Measurements from ENCODE around the gene TMEM107. TPM values are rescaled to one million over a fixed set of nuclear protein-coding genes. Genes with fewer than 3 reads are reported as not detected.

Gene TMEM107
- polyA plus RNA-seq, 4 donors: 0.89 to 14.9 (median 7.4) TPM

Other genes starting within 250 kb of the TMEM107 start
- gene KCNAB3, start 246.5 kb downstream of the TMEM107 start, polyA plus RNA-seq: 1 to 10 TPM; 1.3 to 3.9 (median 1.7) TPM
- gene TRAPPC1, start 244.4 kb downstream of the TMEM107 start, polyA plus RNA-seq: 100 to 1,000 TPM; 103 to 152 (median 118) TPM
- 10 to 100 TPM; 18.4 to 24.6 (median 24.0) TPM for gene CNTROB, start 244.2 kb downstream of the TMEM107 start, polyA plus RNA-seq
- under 1 TPM in 1 of 4 donors, not detected in 3; 0.81 TPM for gene GUCY2D, start 173.8 kb downstream of the TMEM107 start, polyA plus RNA-seq
- 1 to 10 TPM in 2 of 4 donors, under 1 TPM in 2; 0.31 to 2.0 (median 1.2) TPM for gene ALOX15B, start 137.3 kb downstream of the TMEM107 start, polyA plus RNA-seq
- gene ALOX12B, start 88.7 kb downstream of the TMEM107 start, polyA plus RNA-seq: 1 to 10 TPM in 1 of 4 donors, under 1 TPM in 3; 0.45 to 3.0 (median 0.73) TPM
- 1 to 10 TPM in 1 of 4 donors, under 1 TPM in 1, not detected in 2; 0.13 to 1.6 TPM for gene ALOXE3, start 57.9 kb downstream of the TMEM107 start, polyA plus RNA-seq
- gene HES7, start 52.3 kb downstream of the TMEM107 start, polyA plus RNA-seq: under 1 TPM in 1 of 4 donors, not detected in 3; 0.06 TPM
- 10 to 100 TPM; 17.3 to 79.4 (median 54.0) TPM for gene PER1, start 24.0 kb downstream of the TMEM107 start, polyA plus RNA-seq
- 10 to 100 TPM; 27.5 to 75.9 (median 46.7) TPM for gene VAMP2, start 13.4 kb downstream of the TMEM107 start, polyA plus RNA-seq
- gene BORCS6, start 13.8 kb upstream of the TMEM107 start, polyA plus RNA-seq: 10 to 100 TPM in 2 of 4 donors, 1 to 10 TPM in 2; 7.9 to 13.8 (median 10.8) TPM
- gene AURKB, start 34.2 kb upstream of the TMEM107 start, polyA plus RNA-seq: 10 to 100 TPM in 2 of 4 donors, 1 to 10 TPM in 2; 4.9 to 48.4 (median 14.3) TPM
- gene CTC1, start 71.7 kb upstream of the TMEM107 start, polyA plus RNA-seq: 10 to 100 TPM; 10.1 to 25.8 (median 16.5) TPM
- 10 to 100 TPM in 3 of 4 donors, 1 to 10 TPM in 1; 6.9 to 21.4 (median 13.6) TPM for gene PFAS, start 72.9 kb upstream of the TMEM107 start, polyA plus RNA-seq
- 10 to 100 TPM; 15.0 to 40.4 (median 24.2) TPM for gene RANGRF, start 112.3 kb upstream of the TMEM107 start, polyA plus RNA-seq
- 1 to 10 TPM; 1.8 to 4.9 (median 2.4) TPM for gene SLC25A35, start 119.0 kb upstream of the TMEM107 start, polyA plus RNA-seq
- 10 to 100 TPM in 1 of 4 donors, 1 to 10 TPM in 2, under 1 TPM in 1; 0.22 to 13.6 (median 2.5) TPM for gene ARHGEF15, start 133.9 kb upstream of the TMEM107 start, polyA plus RNA-seq
- gene ODF4, start 163.5 kb upstream of the TMEM107 start, polyA plus RNA-seq: not detected
- 1,000 to 10,000 TPM; 2,296 to 5,457 (median 3,880) TPM for gene RPL26, start 206.8 kb upstream of the TMEM107 start, polyA plus RNA-seq
- gene RNF222, start 221.4 kb upstream of the TMEM107 start, polyA plus RNA-seq: under 1 TPM in 1 of 4 donors, not detected in 3; 0.10 TPM